Tibial artery (tissue), 4 donors: Measurements from ENCODE around the gene LRRC49.

ENCODE experiments used
- DNase-seq, 2 donors: peaks; one replicate each; pipeline ENCODE4 v3.0.0-alpha.2; 2019
- H3K27ac ChIP-seq, 2 donors: fragments of 200-600 bp; sonication (generic) in 1 of 2; 1 replicate in 1 of 2; 2 replicates in 1 of 2; pipeline ENCODE4 v1.5.1; 2018 to 2019; ENCODE audit warnings: mild to moderate bottlenecking in 1 of 2
- H3K27me3 ChIP-seq, 2 donors: fragments of 200-600 bp; sonication (generic) in 1 of 2; one replicate each; pipeline versions ENCODE4 v1.5.1 to v1.6.0; 2016 to 2019
- H3K36me3 ChIP-seq, 3 donors: fragments of 200-600 bp; sonication (generic) in 2 of 3; one replicate each; pipeline ENCODE4 v1.5.1; 2016 to 2019; ENCODE audit warnings: mild to moderate bottlenecking in 2 of 3
- H3K4me1 ChIP-seq, 4 donors: fragments of 200-600 bp; sonication (generic) in 2 of 4; 1 replicate in 3 of 4; 2 replicates in 1 of 4; pipeline ENCODE4 v1.5.1; 2016 to 2019
- H3K4me3 ChIP-seq, 2 donors: fragments of 200-600 bp; sonication (generic) in 1 of 2; 1 replicate in 1 of 2; 2 replicates in 1 of 2; pipeline ENCODE4 v1.5.1; 2018 to 2019; ENCODE audit warnings: mild to moderate bottlenecking in 2 of 2
- H3K9me3 ChIP-seq, 3 donors: fragments of 200-600 bp; sonication (generic) in 1 of 3; one replicate each; pipeline ENCODE4 v1.5.1; 2016 to 2019
- CTCF ChIP-seq, 2 experiments: fragments of 200-600 bp in 1 of 2; fragments of 450-650 bp in 1 of 2; IDR thresholded peaks; one replicate each; pipeline ENCODE4 v1.5.1; 2017 to 2019; ENCODE audit warnings: antibody characterized with exemption in 2 of 2, mild to moderate bottlenecking in 1 of 2, moderate library complexity in 1 of 2
- intact Hi-C: fragments of 100-400 bp; cut with DNase I; formaldehyde crosslinking; loops from one replicate; pipeline ENCODE4 v1.15.0; 2023; ENCODE audit warnings: low total_unique reads

The LRRC49 gene

GRCh38 chr15:71083349-71083748, 190.7 kb downstream of the LRRC49 start:
- H3K4me1 ChIP-seq: peaks cover 3 to 59% (median 37%) of the 10 kb centered on the region in 4 donors
- no peaks in the 10 kb centered on the region for H3K27me3 ChIP-seq
- no peaks in the 10 kb centered on the region for H3K9me3 ChIP-seq
- peak overlapping the region; percentile 6 to 25 for H3K4me3 ChIP-seq
- peak; percentile 70 to 88 for DNase-seq
- TF ChIP-seq CTCF (IDR thresholded peaks at IDR 0.05): no peak
- H3K36me3 ChIP-seq: no peaks in the 10 kb centered on the region
- H3K27ac ChIP-seq: peak overlapping the region; percentile 83 to 84
- intact Hi-C loops: no loop called here

GRCh38 chr15:71084264-71084663, 191.6 kb downstream of the LRRC49 start:
- no peak for TF ChIP-seq CTCF (IDR thresholded peaks at IDR 0.05)
- H3K4me1 ChIP-seq: peaks cover 3 to 50% (median 30%) of the 10 kb centered on the region in 4 donors
- no peak for DNase-seq
- no peaks in the 10 kb centered on the region for H3K9me3 ChIP-seq
- H3K4me3 ChIP-seq: no peak overlapping the region
- intact Hi-C loops: no loop called here
- peak overlapping the region; percentile 83 to 84 for H3K27ac ChIP-seq
- no peaks in the 10 kb centered on the region for H3K27me3 ChIP-seq
- no peaks in the 10 kb centered on the region for H3K36me3 ChIP-seq

- Histone ChIP-seq H3K36me3 (no peaks in the 10 kb centered on the region), H3K9me3 (no peaks in the 10 kb centered on the region), H3K27ac (no peak overlapping the region), H3K27me3 (no peaks in the 10 kb centered on the region), H3K4me3 (no peak overlapping the region), H3K4me1 (peaks cover 3 to 34% (median 19%) of the 10 kb centered on the region in 4 donors)
- intact Hi-C loops: no loop called here
- TF ChIP-seq CTCF (IDR thresholded peaks at IDR 0.05): no peak
- no peak for DNase-seq
Measured at GRCh38 chr15:71085809-71086208, 193.2 kb downstream of the LRRC49 start.

GRCh38 chr15:71088155-71088554, 195.5 kb downstream of the LRRC49 start:
- intact Hi-C loops: no loop called here
- Histone ChIP-seq H3K4me1 (peaks cover 3 to 13% (median 7%) of the 10 kb centered on the region in 4 donors), H3K9me3 (no peaks in the 10 kb centered on the region), H3K27ac (no peak overlapping the region), H3K27me3 (no peaks in the 10 kb centered on the region), H3K4me3 (no peak overlapping the region), H3K36me3 (no peaks in the 10 kb centered on the region)
- no peak for DNase-seq
- TF ChIP-seq CTCF (IDR thresholded peaks at IDR 0.05): no peak

GRCh38 chr15:71088683-71089082, 196.1 kb downstream of the LRRC49 start:
- DNase-seq: no peak
- Histone ChIP-seq H3K36me3 (no peaks in the 10 kb centered on the region), H3K9me3 (no peaks in the 10 kb centered on the region), H3K27ac (no peak overlapping the region), H3K27me3 (no peaks in the 10 kb centered on the region), H3K4me1 (peaks cover 0 to 12% (median 4%) of the 10 kb centered on the region in 4 donors), H3K4me3 (no peak overlapping the region)
- no peak for TF ChIP-seq CTCF (IDR thresholded peaks at IDR 0.05)
- intact Hi-C loops: no loop called here

GRCh38 chr15:71089801-71090200, 197.2 kb downstream of the LRRC49 start:
- intact Hi-C loops: no loop called here
- DNase-seq: no peak
- Histone ChIP-seq H3K27me3 (no peaks in the 10 kb centered on the region), H3K36me3 (no peaks in the 10 kb centered on the region), H3K9me3 (no peaks in the 10 kb centered on the region), H3K4me3 (no peak overlapping the region), H3K27ac (no peak overlapping the region), H3K4me1 (peaks cover 0 to 5% (median 0%) of the 10 kb centered on the region in 4 donors)
- TF ChIP-seq CTCF (IDR thresholded peaks at IDR 0.05): no peak
